Uterus (tissue), 4 donors: Measurements from ENCODE around the gene LCK. TPM values are rescaled to one million over a fixed set of nuclear protein-coding genes. Genes with fewer than 3 reads are reported as not detected.
"Not testable (repeated sequence)": the region's sequence is repeated elsewhere in the genome, so short reads cannot be mapped to it uniquely, and the experiment has no call there.

ENCODE experiments used
- DNase-seq, 2 donors: peaks; one replicate each; pipeline ENCODE4 v3.0.0-alpha.2; 2019 to 2020
- H3K27ac ChIP-seq, 2 donors: fragments of 200-600 bp; sonication (generic); 1 replicate in 1 of 2; 2 replicates in 1 of 2; pipeline ENCODE4 v1.5.1; 2016 to 2018
- H3K27me3 ChIP-seq, 2 donors: fragments of 200-600 bp; sonication (generic); one replicate each; pipeline ENCODE4 v1.5.1; 2018 to 2019; ENCODE audit warnings: control low read depth in 1 of 2
- H3K36me3 ChIP-seq, 2 donors: fragments of 200-600 bp; sonication (generic); one replicate each; pipeline ENCODE4 v1.5.1; 2019; ENCODE audit warnings: control low read depth in 1 of 2
- H3K4me1 ChIP-seq, 2 donors: fragments of 200-600 bp; sonication (generic); one replicate each; pipeline ENCODE4 v1.5.1; 2018 to 2019; ENCODE audit warnings: control low read depth in 1 of 2
- H3K4me3 ChIP-seq, 2 donors: fragments of 200-600 bp; sonication (generic); 1 replicate in 1 of 2; 2 replicates in 1 of 2; pipeline ENCODE4 v1.5.1; 2018 to 2019; ENCODE audit warnings: mild to moderate bottlenecking in 1 of 2
- H3K9me3 ChIP-seq, 2 donors: fragments of 200-600 bp; sonication (generic); one replicate each; pipeline ENCODE4 v1.5.1; 2019; ENCODE audit warnings: control low read depth in 1 of 2
- CTCF ChIP-seq, 4 experiments: fragments of 200-600 bp in 2 of 4; fragments of 450-650 bp in 2 of 4; sonication (generic) in 2 of 4; IDR thresholded peaks; one replicate each; pipeline ENCODE4 v1.5.1; 2016 to 2019; ENCODE audit warnings: antibody characterized with exemption in 4 of 4, mild to moderate bottlenecking in 2 of 4, moderate library complexity in 1 of 4
- POLR2A ChIP-seq, 2 donors: fragments of 450-650 bp; IDR thresholded peaks; one replicate each; pipeline ENCODE4 v1.6.1; 2016; ENCODE audit warnings: antibody characterized with exemption in 2 of 2, mild to moderate bottlenecking in 1 of 2, moderate library complexity in 1 of 2
- intact Hi-C: fragments of 100-400 bp; cut with DNase I; formaldehyde crosslinking; loops from one replicate; pipeline ENCODE4 v1.15.1; 2023; ENCODE audit warnings: low total_unique reads
- total RNA-seq, 4 donors: library from RNA; depleted of rRNA in 3 of 4; stranded (reverse); fragments of >200 nt in 3 of 4; gene quantifications; one replicate each; pipeline versions ENCODE4 v1.1.0 to v1.2.4, GENCODE V29; 2014 to 2023
- donor health status: DM: yes; HTN: yes; CAD: no.

The LCK gene
- total RNA-seq, 4 donors from 2014 or later, result 0.26 to 2.0 (median 1.4) TPM

DNA sequence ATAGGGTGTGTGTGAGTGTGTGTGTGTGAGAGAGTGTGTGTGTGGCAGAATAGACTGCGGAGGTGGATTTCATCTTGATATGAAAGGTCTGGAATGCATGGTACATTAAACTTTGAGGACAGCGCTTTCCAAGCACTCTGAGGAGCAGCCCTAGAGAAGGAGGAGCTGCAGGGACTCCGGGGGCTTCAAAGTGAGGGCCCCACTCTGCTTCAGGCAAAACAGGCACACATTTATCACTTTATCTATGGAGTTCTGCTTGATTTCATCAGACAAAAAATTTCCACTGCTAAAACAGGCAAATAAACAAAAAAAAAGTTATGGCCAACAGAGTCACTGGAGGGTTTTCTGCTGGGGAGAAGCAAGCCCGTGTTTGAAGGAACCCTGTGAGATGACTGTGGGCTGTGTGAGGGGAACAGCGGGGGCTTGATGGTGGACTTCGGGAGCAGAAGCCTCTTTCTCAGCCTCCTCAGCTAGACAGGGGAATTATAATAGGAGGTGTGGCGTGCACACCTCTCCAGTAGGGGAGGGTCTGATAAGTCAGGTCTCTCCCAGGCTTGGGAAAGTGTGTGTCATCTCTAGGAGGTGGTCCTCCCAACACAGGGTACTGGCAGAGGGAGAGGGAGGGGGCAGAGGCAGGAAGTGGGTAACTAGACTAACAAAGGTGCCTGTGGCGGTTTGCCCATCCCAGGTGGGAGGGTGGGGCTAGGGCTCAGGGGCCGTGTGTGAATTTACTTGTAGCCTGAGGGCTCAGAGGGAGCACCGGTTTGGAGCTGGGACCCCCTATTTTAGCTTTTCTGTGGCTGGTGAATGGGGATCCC, 22.5 kb downstream of the LCK start:
- no peaks in the 10 kb centered on the region for H3K36me3 ChIP-seq
- no peaks in the 10 kb centered on the region for H3K4me1 ChIP-seq
- no peak for TF ChIP-seq CTCF (IDR thresholded peaks at IDR 0.05)
- TF ChIP-seq POLR2A (IDR thresholded peaks at IDR 0.05), result no peak
- no peak overlapping the region for H3K27ac ChIP-seq
- no peaks in the 10 kb centered on the region for H3K9me3 ChIP-seq
- no peak for DNase-seq
- H3K4me3 ChIP-seq, result no peak overlapping the region
- H3K27me3 ChIP-seq, result no peaks in the 10 kb centered on the region
- intact Hi-C loops, result no loop called here

- no peak for DNase-seq
- Histone ChIP-seq H3K27ac (no peak overlapping the region), H3K36me3 (no peaks in the 10 kb centered on the region), H3K27me3 (no peaks in the 10 kb centered on the region), H3K9me3 (no peaks in the 10 kb centered on the region), H3K4me1 (no peaks in the 10 kb centered on the region), H3K4me3 (no peak overlapping the region)
- TF ChIP-seq CTCF (IDR thresholded peaks at IDR 0.05) (no peak), POLR2A (IDR thresholded peaks at IDR 0.05) (no peak)
- intact Hi-C loops, result no loop called here
Measured at GRCh38 chr1:32274646-32275340, 23.7 kb downstream of the LCK start.

DNA sequence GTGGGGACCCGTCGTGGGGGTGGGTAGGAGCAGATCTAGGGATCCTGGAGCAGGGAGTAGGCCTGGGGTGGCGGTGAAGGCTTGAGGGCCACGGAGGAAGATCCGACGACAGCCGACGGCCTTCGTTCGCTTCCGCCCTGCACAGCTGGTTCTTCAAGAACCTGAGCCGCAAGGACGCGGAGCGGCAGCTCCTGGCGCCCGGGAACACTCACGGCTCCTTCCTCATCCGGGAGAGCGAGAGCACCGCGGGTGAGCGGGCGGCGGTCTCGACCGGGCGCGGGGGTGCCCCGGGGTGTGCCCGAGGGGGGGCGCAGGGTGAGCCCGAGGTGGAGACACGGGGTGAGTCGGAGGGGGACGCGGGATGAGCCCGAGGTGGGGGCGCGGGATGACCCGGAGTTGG, 24.4 kb downstream of the LCK start:
- no peak overlapping the region for H3K27ac ChIP-seq

DNA sequence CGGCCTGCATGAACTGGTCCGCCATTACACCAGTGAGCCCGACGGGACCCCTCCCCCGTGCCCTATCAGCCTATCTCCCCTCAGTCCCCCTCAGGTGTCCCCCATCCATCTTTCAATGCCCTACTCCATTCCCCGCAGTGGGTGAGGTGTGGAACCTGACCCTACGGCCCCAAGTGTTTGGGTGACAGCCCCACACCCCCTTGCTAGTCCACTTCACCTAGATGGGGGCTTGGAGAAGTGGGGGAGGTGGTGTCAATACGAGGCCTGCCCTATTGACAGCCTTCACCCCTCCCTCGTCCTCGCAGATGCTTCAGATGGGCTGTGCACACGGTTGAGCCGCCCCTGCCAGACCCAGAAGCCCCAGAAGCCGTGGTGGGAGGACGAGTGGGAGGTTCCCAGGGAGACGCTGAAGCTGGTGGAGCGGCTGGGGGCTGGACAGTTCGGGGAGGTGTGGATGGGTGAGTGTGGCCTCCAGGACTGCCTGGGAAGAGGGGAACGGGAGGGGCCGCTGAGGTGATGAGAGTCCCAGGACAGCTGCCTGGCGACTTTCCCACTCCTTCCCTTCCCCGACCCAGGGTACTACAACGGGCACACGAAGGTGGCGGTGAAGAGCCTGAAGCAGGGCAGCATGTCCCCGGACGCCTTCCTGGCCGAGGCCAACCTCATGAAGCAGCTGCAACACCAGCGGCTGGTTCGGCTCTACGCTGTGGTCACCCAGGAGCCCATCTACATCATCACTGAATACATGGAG, 25.1 kb downstream of the LCK start:
- intact Hi-C loops, result no loop called here
- TF ChIP-seq CTCF (IDR thresholded peaks at IDR 0.05) (no peak), POLR2A (IDR thresholded peaks at IDR 0.05) (no peak)
- H3K36me3 ChIP-seq, result no peaks in the 10 kb centered on the region
- no peaks in the 10 kb centered on the region for H3K9me3 ChIP-seq
- no peak overlapping the region for H3K4me3 ChIP-seq
- H3K27me3 ChIP-seq, result no peaks in the 10 kb centered on the region
- H3K27ac ChIP-seq, result no peak overlapping the region
- H3K4me1 ChIP-seq, result no peaks in the 10 kb centered on the region
- no peak for DNase-seq

More for the DNA sequence above, 24.4 kb downstream of the LCK start:
- Histone ChIP-seq H3K9me3 (no peaks in the 10 kb centered on the region), H3K4me1 (no peaks in the 10 kb centered on the region), H3K4me3 (no peak overlapping the region), H3K27me3 (no peaks in the 10 kb centered on the region), H3K36me3 (no peaks in the 10 kb centered on the region)
- intact Hi-C loops, result no loop called here
- TF ChIP-seq POLR2A (IDR thresholded peaks at IDR 0.05), result no peak
- no peak for TF ChIP-seq CTCF (IDR thresholded peaks at IDR 0.05)
- DNase-seq, result no peak

DNA sequence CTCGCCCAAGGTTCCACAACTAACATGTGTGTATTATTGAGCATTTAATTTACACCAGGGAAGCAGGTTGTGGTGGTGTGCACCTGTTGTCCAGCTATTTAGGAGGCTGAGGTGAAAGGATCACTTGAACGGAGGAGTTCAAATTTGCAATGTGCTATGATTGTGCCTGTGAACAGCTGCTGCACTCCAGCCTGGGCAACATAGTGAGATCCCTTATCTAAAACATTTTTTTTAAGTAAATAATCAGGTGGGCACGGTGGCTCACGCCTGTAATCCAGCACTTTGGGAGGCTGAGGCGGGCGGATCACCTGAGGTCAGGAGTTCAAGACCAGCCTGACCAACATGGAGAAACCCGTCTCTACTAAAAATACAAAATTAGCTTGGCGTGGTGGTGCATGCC, 33.7 kb downstream of the LCK start:
- H3K27ac ChIP-seq, intact Hi-C loops, H3K4me1 ChIP-seq, H3K9me3 ChIP-seq, H3K27me3 ChIP-seq, H3K4me3 ChIP-seq, DNase-seq, H3K36me3 ChIP-seq: not testable (repeated sequence)
